Natural killer cell (primary cell): ENCODE measurements around the gene PRKCD. TPM values are rescaled to one million over a fixed set of nuclear protein-coding genes. Genes with fewer than 3 reads are reported as not detected.

ENCODE experiments used
- ATAC-seq, 3 donors: fragments of 150-1000 bp in 2 of 3; fragments of 200-7000 bp in 1 of 3; cut with Tn5 transposase; 1 replicate in 1 of 3; 2 replicates in 2 of 3; pipeline ENCODE4 v1.10.0; 2021; ENCODE audit warnings: mild to moderate bottlenecking in 2 of 3, moderate library complexity in 2 of 3
- DNase-seq, 2 donors: peaks; one replicate each; pipeline versions ENCODE4 v3.0.0 to v3.0.0-alpha.2; 2013 to 2021; ENCODE audit warnings: mixed read lengths in 1 of 2
- H3K27ac ChIP-seq: one replicate; pipeline ENCODE4 v1.5.1; 2013; ENCODE audit warnings: mild to moderate bottlenecking, low read length
- H3K27me3 ChIP-seq: one replicate; pipeline ENCODE4 v1.6.1; 2013; ENCODE audit warnings: low read length; ENCODE audit not compliant: control insufficient read depth, insufficient read depth
- H3K36me3 ChIP-seq: one replicate; pipeline ENCODE4 v1.6.1; 2013; ENCODE audit warnings: low read length; ENCODE audit not compliant: control insufficient read depth, insufficient read depth
- H3K4me1 ChIP-seq: one replicate; pipeline ENCODE4 v1.6.1; 2013; ENCODE audit warnings: low read length; ENCODE audit not compliant: control insufficient read depth, insufficient read depth
- H3K4me3 ChIP-seq: one replicate; pipeline ENCODE4 v1.5.1; 2013; ENCODE audit warnings: low read length
- H3K9me3 ChIP-seq: one replicate; pipeline ENCODE4 v1.6.1; 2013; ENCODE audit warnings: low read length; ENCODE audit not compliant: control insufficient read depth, insufficient read depth
- H3K27ac Mint-ChIP-seq, 2 donors: one replicate each; pipeline ENCODE4 v1.8.0; 2022; ENCODE audit warnings: mild to moderate bottlenecking in 2 of 2, mixed read lengths in 2 of 2, moderate library complexity in 1 of 2
- H3K27me3 Mint-ChIP-seq, 2 donors: one replicate each; pipeline ENCODE4 v1.8.0; 2022; ENCODE audit warnings: low read depth in 2 of 2, mixed read lengths in 2 of 2
- H3K36me3 Mint-ChIP-seq: one replicate; pipeline ENCODE4 v1.8.0; 2022; ENCODE audit warnings: mixed read lengths
- H3K4me1 Mint-ChIP-seq, 2 donors: one replicate each; pipeline ENCODE4 v1.8.0; 2022; ENCODE audit warnings: mixed read lengths in 2 of 2
- H3K4me3 Mint-ChIP-seq: one replicate; pipeline ENCODE4 v1.8.0; 2022; ENCODE audit warnings: mild to moderate bottlenecking, moderate library complexity, mixed read lengths
- H3K9me3 Mint-ChIP-seq, 2 donors: one replicate each; pipeline ENCODE4 v1.8.0; 2022; ENCODE audit warnings: mixed read lengths in 2 of 2
- WGBS: methylation state at CpG from one replicate; pipeline ENCODE4 v1.1.7; 2013; ENCODE audit warnings: missing lambda C conversion rate; ENCODE audit not compliant: insufficient coverage; 5-methylcytosine and 5-hydroxymethylcytosine counted together
- intact Hi-C: fragments of 100-400 bp; cut with micrococcal nuclease; formaldehyde crosslinking; loops from one replicate; pipeline ENCODE4 v1.14.2; 2022
- total RNA-seq, 4 donors: library from RNA; stranded (reverse); fragments of 120-200 nt in 1 of 4; gene quantifications; one replicate each; pipeline versions ENCODE4 v1.2.3 to v1.2.4, GENCODE V29; 2013 to 2022
- TF ChIP-seq, protein P1 (sequence below): fragments of 200-600 bp; IDR thresholded peaks from one replicate; pipeline ENCODE4 v1.8.0; 2022; ENCODE audit warnings: antibody characterized with exemption

PRKCD gene
- total RNA-seq, 3 donors from 2014 or later (not counting 1 experiment from before 2014, with no cell fraction given), result 31.7 to 60.0 (median 36.3) TPM

DNA sequence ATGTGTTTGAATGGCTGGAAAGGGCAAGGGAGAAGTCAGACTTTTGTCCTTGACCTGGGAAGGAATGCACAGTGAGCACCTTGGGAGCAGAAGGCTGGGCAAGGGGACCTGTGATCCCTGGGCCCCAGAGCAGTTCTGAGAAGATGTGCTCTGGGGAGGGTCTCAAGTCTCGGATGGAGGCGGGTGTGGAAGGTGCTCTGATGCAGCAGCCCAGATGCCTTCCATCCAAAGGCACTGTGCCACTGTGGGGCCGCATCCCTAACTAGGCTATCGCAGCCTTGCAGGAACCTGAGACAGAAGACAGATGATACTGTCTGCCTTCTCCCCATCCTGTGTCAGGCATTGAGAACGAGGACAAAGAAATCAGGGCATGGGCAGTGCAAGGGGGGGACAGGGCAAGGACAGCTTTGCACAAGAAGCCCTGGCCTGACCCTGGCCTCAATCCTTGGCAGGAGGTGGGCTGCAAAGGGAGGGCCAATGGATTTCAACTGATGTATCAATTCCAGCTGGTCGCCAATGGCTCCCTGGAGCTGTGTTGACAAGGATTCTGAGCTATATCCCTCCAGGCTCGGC is 14.6 kb upstream of the PRKCD start:
- Mint-ChIP-seq H3K4me1 (no peaks in the 10 kb centered on the region), H3K36me3 (no peaks in the 10 kb centered on the region), H3K4me3 (no peak overlapping the region), H3K9me3 (no peaks in the 10 kb centered on the region), H3K27me3 (peaks cover 0 to 2% of the 10 kb centered on the region in 2 donors), H3K27ac (no peak overlapping the region)
- Histone ChIP-seq H3K27ac (no peak overlapping the region), H3K4me3 (no peak overlapping the region), H3K27me3 (no peaks in the 10 kb centered on the region), H3K4me1 (peaks cover 6% of the 10 kb centered on the region), H3K36me3 (no peaks in the 10 kb centered on the region), H3K9me3 (no peaks in the 10 kb centered on the region)
- no peak for DNase-seq
- no peak for ATAC-seq
- TF ChIP-seq, protein P1, sequence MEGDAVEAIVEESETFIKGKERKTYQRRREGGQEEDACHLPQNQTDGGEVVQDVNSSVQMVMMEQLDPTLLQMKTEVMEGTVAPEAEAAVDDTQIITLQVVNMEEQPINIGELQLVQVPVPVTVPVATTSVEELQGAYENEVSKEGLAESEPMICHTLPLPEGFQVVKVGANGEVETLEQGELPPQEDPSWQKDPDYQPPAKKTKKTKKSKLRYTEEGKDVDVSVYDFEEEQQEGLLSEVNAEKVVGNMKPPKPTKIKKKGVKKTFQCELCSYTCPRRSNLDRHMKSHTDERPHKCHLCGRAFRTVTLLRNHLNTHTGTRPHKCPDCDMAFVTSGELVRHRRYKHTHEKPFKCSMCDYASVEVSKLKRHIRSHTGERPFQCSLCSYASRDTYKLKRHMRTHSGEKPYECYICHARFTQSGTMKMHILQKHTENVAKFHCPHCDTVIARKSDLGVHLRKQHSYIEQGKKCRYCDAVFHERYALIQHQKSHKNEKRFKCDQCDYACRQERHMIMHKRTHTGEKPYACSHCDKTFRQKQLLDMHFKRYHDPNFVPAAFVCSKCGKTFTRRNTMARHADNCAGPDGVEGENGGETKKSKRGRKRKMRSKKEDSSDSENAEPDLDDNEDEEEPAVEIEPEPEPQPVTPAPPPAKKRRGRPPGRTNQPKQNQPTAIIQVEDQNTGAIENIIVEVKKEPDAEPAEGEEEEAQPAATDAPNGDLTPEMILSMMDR, result no peak
- 86% methylated on average over 7 of the region's 7 CpGs for WGBS
- intact Hi-C loops, result no loop called here

DNA sequence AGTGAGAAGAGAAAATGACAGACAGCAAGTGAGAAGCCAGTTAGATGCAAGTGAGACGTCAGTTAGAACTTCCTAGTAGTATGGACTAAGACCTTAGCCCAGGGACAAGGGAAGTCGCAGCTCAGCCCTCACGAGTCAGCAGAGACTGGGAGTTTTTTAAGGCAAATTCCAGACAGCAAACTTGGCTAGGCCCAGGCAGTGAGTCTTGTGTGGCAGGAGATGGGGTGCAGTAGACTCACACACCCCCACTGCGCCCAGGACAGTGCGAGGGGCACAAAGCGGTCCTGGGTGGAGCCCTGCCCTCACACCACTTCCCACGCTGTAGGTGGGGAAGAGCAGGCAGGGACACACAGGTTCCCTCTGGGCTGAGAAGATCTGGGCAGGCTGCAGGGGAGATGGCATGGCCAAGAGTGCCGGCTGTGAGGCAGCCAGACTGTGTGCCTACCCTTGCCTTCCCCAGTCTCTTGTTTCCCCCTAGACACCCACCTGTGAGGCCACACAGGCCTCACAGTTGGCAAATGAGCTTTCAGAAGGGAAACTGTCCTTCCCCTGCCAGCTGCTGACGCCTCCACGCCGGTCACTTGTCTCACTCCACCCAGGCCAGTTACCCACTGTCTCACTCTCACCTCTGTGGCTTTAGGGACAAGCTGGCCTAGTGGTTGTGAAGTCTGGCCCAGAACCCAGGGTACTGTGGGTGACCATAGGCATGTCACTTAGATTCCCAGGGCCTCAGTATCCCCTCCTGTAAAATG is 13.7 kb upstream of the PRKCD start:
- DNase-seq, result no peak

DNA sequence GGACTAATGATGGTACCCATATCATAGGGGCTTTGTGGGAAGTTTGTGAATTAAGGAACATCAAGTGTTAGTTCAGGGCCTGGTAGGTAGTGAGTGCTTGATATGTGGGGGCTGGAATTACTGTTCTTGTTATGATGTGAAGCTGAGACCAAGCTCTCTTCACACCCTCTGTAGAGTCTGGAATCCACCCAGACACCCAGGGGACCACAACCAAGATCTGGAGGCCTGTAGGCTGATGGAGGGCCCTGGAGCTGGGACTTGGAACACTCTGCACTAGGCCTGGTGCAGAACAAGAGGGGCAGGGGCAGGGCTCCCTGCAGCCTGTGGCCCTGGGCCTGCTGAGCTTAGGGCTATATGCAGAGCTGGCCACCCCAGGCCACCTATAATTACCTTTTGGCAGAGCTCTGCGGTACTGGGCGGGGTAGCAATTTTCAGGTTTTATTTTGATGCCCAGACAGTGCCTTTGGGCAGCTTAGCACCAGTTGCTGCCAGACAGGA is 13.1 kb upstream of the PRKCD start:
- TF ChIP-seq, protein P1, result no peak
- H3K9me3 Mint-ChIP-seq, result no peaks in the 10 kb centered on the region
- H3K27ac Mint-ChIP-seq, result peak overlapping the region in 1 of 2 donors; percentile 35
- DNase-seq, result no peak
- no peak overlapping the region for H3K4me3 Mint-ChIP-seq
- intact Hi-C loops, result no loop called here
- no peaks in the 10 kb centered on the region for H3K36me3 ChIP-seq
- no peak overlapping the region for H3K4me3 ChIP-seq
- peaks cover 0 to 2% of the 10 kb centered on the region in 2 donors for H3K27me3 Mint-ChIP-seq
- no peak overlapping the region for H3K27ac ChIP-seq
- no peaks in the 10 kb centered on the region for H3K4me1 Mint-ChIP-seq
- peaks cover 6% of the 10 kb centered on the region for H3K4me1 ChIP-seq
- H3K9me3 ChIP-seq, result no peaks in the 10 kb centered on the region
- H3K36me3 Mint-ChIP-seq, result no peaks in the 10 kb centered on the region
- 100% methylated on average over 2 of the region's 2 CpGs for WGBS
- no peak for ATAC-seq
- H3K27me3 ChIP-seq, result no peaks in the 10 kb centered on the region

More for the DNA sequence above, 13.7 kb upstream of the PRKCD start:
- H3K36me3 Mint-ChIP-seq, result no peaks in the 10 kb centered on the region
- ATAC-seq, result no peak
- H3K4me3 Mint-ChIP-seq, result no peak overlapping the region
- H3K9me3 Mint-ChIP-seq, result no peaks in the 10 kb centered on the region
- peak overlapping the region in 1 of 2 donors; percentile 35 for H3K27ac Mint-ChIP-seq
- H3K4me1 Mint-ChIP-seq, result no peaks in the 10 kb centered on the region
- Histone ChIP-seq H3K4me3 (no peak overlapping the region), H3K4me1 (peaks cover 6% of the 10 kb centered on the region), H3K27me3 (no peaks in the 10 kb centered on the region), H3K9me3 (no peaks in the 10 kb centered on the region), H3K36me3 (no peaks in the 10 kb centered on the region), H3K27ac (no peak overlapping the region)
- WGBS, result 80% methylated on average over 11 of the region's 11 CpGs
- intact Hi-C loops, result no loop called here
- H3K27me3 Mint-ChIP-seq, result peaks cover 0 to 2% of the 10 kb centered on the region in 2 donors
- TF ChIP-seq, protein P1, result no peak
